ENCODE measurements around the gene ARSG.

DNA sequence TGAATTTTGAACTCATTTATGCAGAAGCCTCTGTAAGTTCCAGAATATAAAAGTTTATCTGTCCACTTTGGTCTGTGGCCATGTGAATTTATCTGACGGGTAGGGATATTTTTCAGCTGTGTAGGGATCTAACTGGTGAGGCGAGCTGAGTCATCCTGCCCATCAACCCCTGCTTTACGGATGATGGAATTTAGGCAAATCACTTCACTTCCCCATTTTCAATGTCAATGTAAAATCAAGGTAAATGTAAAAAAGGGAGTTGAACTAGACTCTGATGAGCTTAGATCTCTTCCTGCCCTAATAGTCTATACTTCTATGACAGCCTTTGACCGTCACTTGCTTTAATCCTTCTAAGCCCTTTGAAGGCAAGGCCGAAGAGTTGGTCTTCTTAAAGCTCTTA, 2.9 kb upstream of the ARSG start:
- TF ChIP-seq CTCF (IDR thresholded peaks at IDR 0.05) = no peak
- TF ChIP-seq POLR2A (IDR thresholded peaks at IDR 0.05) = no peak
